Large intestine (tissue), 3 donors: ENCODE results near the gene ZNF254. TPM values are rescaled to one million over a fixed set of nuclear protein-coding genes. Genes with fewer than 3 reads are reported as not detected.

Experiments used
- DNase-seq, 2 donors: peaks; one replicate each; pipeline versions ENCODE4 v3.0.0 to v3.0.0-alpha.2; 2013
- H3K27ac ChIP-seq: one replicate; pipeline ENCODE4 v1.5.1; 2013; ENCODE audit warnings: low read length
- H3K27me3 ChIP-seq: 2 replicates; pipeline ENCODE4 v1.6.1; 2013; ENCODE audit warnings: low read length; ENCODE audit not compliant: control insufficient read depth, insufficient read depth
- H3K36me3 ChIP-seq: 2 replicates; pipeline ENCODE4 v1.6.1; 2013; ENCODE audit warnings: low read length; ENCODE audit not compliant: control insufficient read depth, insufficient read depth
- H3K4me1 ChIP-seq: one replicate; pipeline ENCODE4 v1.6.1; 2013; ENCODE audit warnings: low read length; ENCODE audit not compliant: control insufficient read depth, insufficient read depth
- H3K4me3 ChIP-seq: one replicate; pipeline ENCODE4 v1.5.1; 2013; ENCODE audit warnings: low read length
- H3K9me3 ChIP-seq: one replicate; pipeline ENCODE4 v1.6.1; 2013; ENCODE audit warnings: mild to moderate bottlenecking, low read depth, low read length, moderate library complexity; ENCODE audit not compliant: control insufficient read depth
- WGBS: methylation state at CpG from one replicate; pipeline ENCODE4 v1.1.5; 2013; ENCODE audit warnings: low lambda C conversion rate; ENCODE audit not compliant: insufficient coverage; 5-methylcytosine and 5-hydroxymethylcytosine counted together
- polyA plus RNA-seq: library from polyadenylated mRNA; unstranded; fragments of 120-200 nt; gene quantifications from one replicate; pipeline ENCODE4 v1.2.1, GENCODE V29; 2013

Gene ZNF254
- polyA plus RNA-seq, 1 donor: 19.0 TPM

DNA sequence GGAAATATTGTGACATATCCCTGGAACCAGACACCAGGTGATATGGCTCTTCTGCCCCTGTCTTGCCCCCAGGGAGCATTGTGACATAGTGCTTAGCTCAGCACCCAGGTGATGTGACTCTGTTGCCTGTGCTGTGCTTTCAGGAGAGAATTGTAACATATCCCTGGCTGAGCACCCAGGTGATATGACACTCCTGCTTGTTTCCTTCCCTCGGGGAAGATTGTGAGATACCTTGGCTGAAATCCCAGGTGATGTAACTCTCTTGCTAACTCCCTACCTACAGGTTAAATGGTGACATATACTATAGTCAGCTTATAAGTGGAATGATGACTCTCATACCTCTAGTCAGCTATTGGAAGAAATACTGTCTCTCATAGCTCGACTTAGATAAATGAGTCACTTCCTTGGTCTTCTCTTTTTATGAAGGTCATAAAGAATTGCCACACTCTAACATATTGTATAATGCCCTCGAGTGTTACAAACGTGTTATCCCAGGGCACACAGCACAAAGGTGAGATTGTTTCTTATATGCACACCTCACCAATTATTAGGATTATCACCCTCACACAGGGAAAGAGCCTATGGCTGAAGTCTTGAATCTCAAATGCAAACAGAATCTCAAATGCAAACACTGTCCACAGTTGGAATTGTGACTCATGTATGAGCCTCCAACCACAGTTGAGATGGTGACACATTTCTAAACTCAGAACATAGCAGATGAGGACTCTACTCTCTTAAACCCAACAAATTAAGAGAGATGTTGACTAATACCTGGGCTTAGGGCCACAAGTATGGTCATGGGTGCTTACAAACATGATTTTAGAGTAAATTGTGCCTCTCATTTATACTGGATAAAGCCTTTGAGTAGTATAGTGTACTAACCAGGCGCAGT, 32.7 kb upstream of the ZNF254 start:
- H3K4me1 ChIP-seq: peaks cover 8% of the 10 kb centered on the region
- no peak overlapping the region for H3K4me3 ChIP-seq
- peaks cover 63% of the 10 kb centered on the region for H3K36me3 ChIP-seq
- DNase-seq: peak; percentile 77 to 86
- WGBS: no CpG with 5 or more reads among the region's 5 CpGs
- no peaks in the 10 kb centered on the region for H3K9me3 ChIP-seq
- H3K27me3 ChIP-seq: no peaks in the 10 kb centered on the region
- H3K27ac ChIP-seq: peak overlapping the region; percentile 77

DNA sequence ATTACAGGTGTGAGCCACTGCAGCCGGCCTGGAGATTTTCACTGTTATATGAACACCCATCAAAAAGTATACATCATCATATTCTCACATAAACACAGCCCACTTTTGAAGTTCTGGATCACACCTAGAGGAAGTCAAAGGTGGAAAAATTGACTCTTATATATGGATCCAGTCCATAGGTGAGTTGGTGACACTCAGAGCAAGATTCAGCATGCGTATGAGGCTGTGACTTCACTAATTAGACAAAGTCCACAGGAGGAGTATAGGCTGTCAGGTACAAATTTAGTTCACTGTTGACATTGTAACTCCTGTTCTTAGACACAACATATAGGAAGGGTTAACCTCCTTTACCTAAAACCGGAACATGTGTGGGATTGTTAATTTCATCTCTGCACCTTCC, 31.4 kb upstream of the ZNF254 start:
- 100% methylated on average over 1 of the region's 3 CpGs for WGBS
- Histone ChIP-seq H3K4me3 (no peak overlapping the region), H3K36me3 (peaks cover 63% of the 10 kb centered on the region), H3K27me3 (no peaks in the 10 kb centered on the region), H3K9me3 (no peaks in the 10 kb centered on the region), H3K27ac (no peak overlapping the region), H3K4me1 (peaks cover 8% of the 10 kb centered on the region)
- no peak for DNase-seq

DNA sequence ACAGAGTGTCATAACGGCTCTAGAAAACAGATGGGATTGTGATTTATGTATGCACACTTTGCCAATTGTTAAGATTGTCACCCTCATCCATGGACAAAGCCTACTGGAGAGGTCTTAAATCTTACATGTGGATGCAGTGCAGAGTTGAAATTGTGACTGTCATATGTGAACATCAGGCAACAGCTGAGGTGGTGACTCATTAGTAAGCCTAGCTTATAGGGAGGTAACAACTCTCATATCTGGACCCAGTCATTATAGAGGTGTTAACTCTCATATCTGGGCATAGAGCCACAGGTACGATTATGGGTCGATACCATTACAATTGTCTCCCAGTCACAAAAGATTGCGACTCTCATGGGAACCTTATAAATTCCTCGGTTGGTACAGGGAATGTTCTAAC, 29.8 kb upstream of the ZNF254 start:
- no peak overlapping the region for H3K27ac ChIP-seq
- H3K4me3 ChIP-seq: no peak overlapping the region
- H3K27me3 ChIP-seq: no peaks in the 10 kb centered on the region
- no peaks in the 10 kb centered on the region for H3K9me3 ChIP-seq
- peaks cover 55% of the 10 kb centered on the region for H3K36me3 ChIP-seq
- H3K4me1 ChIP-seq: peaks cover 8% of the 10 kb centered on the region
- no peak for DNase-seq
- no CpG with 5 or more reads among the region's 5 CpGs for WGBS

DNA sequence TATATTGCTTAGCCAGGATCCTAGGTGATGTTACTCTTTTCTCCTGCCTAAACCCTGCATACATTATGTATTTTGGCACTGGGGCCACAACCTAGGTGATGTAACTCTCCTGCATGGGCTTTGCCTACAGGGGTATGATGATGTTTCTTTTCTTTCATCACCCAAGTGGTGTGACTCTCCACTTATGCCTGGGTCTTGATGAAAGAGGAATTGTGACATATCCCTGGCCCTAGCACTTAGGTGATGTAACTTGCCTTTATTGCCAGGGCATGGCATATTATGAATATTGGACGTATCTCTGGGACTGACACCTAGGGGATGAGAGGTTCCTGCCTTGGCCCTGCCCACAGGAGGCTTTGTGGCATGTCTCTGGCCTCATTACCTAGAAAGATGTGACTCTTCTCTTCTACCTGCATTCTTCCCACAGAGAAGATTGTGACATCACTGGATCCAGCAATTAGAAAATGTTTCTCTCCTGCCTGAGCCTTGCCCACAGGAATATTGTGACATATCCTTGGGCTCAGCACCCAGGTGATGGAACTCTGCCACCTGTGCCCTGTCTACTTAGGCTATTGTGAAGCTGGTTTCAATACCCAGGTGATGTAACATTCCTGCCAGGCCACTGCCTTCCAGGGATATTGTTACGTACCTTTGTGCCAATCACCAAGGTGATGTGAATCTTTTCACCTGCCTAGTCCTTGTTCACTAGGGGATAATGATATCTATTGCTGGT, 27.3 kb upstream of the ZNF254 start:
- H3K27me3 ChIP-seq: no peaks in the 10 kb centered on the region
- no peak overlapping the region for H3K27ac ChIP-seq
- H3K4me1 ChIP-seq: no peaks in the 10 kb centered on the region
- H3K9me3 ChIP-seq: no peaks in the 10 kb centered on the region
- no peak for DNase-seq
- no CpG with 5 or more reads among the region's 2 CpGs for WGBS
- no peak overlapping the region for H3K4me3 ChIP-seq
- H3K36me3 ChIP-seq: peaks cover 39% of the 10 kb centered on the region

DNA sequence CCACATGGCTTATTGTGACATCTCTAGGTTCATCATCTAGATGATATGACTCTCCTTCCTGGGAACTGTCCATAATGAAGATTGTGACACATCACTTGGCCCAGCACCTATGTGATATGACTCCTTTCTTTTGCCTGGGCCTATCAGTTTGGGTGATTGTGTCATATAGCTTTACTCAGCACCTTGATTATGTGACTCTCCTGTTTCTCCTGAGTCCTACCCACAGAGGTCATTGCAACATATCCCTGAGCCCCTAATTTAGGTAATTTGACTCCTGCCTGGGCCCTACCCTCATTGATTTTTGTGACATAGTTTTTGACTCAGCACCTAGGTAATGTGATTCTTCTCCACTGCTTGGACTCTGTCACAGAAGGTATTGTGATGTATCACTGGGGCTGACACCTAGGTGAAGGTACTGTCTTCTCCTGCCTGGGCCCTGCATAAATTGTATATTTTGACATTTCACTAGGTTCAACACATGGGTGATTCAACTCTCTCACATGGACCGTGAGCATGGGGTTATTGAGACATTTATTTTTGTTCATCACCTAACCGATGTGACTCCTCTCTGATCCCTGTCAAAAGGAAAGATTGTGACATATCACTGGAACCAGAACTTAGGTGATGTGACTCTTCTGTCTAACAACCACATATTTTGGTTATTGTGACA, 26.2 kb upstream of the ZNF254 start:
- Histone ChIP-seq H3K4me1 (no peaks in the 10 kb centered on the region), H3K36me3 (peaks cover 41% of the 10 kb centered on the region), H3K27ac (no peak overlapping the region), H3K27me3 (no peaks in the 10 kb centered on the region), H3K9me3 (no peaks in the 10 kb centered on the region), H3K4me3 (no peak overlapping the region)
- no peak for DNase-seq
- no CpG with 5 or more reads among the region's 2 CpGs for WGBS

DNA sequence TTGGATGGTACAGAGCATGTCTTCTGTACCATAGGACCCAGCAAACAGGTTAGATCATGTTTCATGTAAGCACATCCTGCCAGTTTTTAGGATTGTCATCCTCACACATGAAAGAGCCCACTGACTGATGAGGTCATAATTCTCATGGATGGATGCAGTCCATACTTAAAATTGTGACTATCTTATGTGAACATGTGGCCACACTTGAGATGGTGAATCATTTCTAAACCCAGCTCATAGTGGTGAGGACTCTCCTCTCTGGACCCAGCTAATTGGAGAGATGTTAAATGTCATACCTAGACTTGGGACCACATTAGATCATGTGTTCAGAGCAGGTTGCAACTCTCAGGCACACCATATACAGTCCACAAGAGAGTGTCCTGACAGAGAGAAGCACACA, 24.8 kb upstream of the ZNF254 start:
- no peak for DNase-seq
- no peaks in the 10 kb centered on the region for H3K9me3 ChIP-seq

DNA sequence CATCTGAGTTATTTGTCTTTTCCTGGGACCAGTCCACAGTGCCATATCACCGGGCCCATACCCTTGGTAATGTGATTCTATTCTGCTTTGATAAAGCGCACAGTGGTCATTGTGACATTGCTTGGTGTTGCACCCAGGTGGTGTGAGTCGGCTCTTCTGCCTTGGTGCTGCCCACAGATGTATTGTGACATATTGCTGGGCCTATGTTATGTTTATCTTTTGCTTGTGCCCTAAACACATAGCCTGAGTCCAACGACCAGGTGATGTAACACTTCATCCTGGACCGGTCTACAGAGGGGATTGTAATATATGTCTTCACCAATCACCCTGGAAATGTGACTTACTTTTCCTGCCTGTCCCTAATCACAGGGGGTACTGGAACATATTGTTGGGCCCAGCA, 23.7 kb upstream of the ZNF254 start:
- DNase-seq: peak; percentile 14 to 60
- Histone ChIP-seq H3K4me1 (no peaks in the 10 kb centered on the region), H3K36me3 (peaks cover 39% of the 10 kb centered on the region), H3K27me3 (no peaks in the 10 kb centered on the region), H3K4me3 (no peak overlapping the region), H3K27ac (no peak overlapping the region), H3K9me3 (no peaks in the 10 kb centered on the region)
- WGBS: no CpG with 5 or more reads among the region's 5 CpGs

More for the DNA sequence above, 24.8 kb upstream of the ZNF254 start:
- H3K27me3 ChIP-seq: no peaks in the 10 kb centered on the region
- no peaks in the 10 kb centered on the region for H3K4me1 ChIP-seq
- no peak overlapping the region for H3K27ac ChIP-seq
- peaks cover 35% of the 10 kb centered on the region for H3K36me3 ChIP-seq
- no peak overlapping the region for H3K4me3 ChIP-seq

DNA sequence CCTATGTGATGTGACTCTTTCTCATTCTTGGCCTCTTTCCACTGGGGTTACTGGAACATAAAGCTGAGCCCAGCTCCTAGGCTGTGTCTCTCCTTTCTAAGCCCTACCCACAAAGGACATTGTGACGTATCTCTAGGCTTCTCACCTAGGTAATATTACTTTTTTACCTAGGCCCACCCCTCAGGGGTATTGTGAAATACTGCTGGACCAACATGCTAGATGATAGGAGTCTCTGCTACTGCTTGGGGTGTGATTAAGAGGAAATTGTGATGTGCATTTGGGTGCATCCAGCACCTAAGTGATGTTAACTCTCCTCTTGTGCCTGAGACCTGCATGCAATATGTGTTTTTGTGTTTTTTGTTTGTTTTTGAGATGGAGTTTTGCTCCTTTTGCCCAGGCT, 22.8 kb upstream of the ZNF254 start:
- no peaks in the 10 kb centered on the region for H3K4me1 ChIP-seq
- no CpG with 5 or more reads among the region's 1 CpG for WGBS
- no peaks in the 10 kb centered on the region for H3K27me3 ChIP-seq
- no peaks in the 10 kb centered on the region for H3K9me3 ChIP-seq
- H3K27ac ChIP-seq: no peak overlapping the region
- H3K36me3 ChIP-seq: peaks cover 36% of the 10 kb centered on the region
- no peak for DNase-seq
- H3K4me3 ChIP-seq: no peak overlapping the region

DNA sequence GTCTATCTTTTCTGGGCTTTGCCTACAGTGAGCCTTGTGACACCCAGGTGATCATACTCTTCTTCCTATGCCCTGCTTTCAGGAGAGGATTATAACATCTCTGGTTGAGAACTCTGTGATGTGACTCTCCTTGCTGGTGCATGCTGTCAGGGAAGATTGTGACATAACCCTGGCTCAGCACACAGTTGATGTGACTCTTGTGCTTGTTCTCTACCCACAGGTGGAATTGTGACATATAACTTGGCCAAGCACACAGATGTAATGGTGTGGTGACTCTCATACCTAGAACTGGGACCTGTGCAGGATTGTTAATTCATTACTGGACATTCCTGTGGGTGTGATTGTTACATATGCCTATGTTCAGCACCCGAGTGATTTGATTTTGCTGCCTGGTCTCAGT, 21.7 kb upstream of the ZNF254 start:
- no peak overlapping the region for H3K27ac ChIP-seq
- whole genome bisulfite sequencing: no CpG with 5 or more reads among the region's 1 CpG
- no peaks in the 10 kb centered on the region for H3K4me1 ChIP-seq
- peaks cover 26% of the 10 kb centered on the region for H3K36me3 ChIP-seq
- H3K4me3 ChIP-seq: no peak overlapping the region
- DNase-seq: no peak
- no peaks in the 10 kb centered on the region for H3K9me3 ChIP-seq
- H3K27me3 ChIP-seq: no peaks in the 10 kb centered on the region

DNA sequence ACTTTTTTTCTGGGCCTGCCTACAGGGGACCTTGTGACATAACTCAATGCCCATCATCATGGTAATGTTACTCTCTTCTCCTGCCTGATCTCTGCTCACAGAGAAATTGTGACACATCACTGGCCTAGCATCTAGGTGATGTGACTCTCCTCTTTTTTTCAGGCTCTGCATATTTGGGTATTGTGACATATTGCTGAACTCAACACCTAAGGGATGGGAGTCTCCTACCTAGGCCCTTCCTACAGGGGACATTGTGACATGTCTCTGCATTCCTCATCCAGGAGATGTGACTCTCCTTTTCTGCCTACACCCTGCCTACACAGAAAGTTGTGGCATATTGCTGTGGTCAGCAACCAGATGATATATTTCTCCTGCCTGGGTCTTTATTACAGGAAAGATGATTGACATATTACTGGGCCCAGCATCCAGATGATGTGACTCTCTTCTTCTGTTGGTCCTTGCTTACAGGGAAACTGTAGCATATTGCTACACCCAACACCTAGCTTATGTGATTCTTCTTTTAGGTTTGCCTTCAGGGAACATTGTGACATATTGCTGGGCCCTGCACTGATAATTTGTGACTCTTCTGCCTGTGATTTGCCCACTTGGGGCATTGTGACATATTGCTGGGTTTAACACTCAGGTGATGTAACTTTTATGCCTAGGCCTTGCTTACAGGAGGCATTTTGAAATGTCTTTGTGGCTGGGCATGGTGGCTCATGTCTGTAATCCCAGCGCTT, 21.0 kb upstream of the ZNF254 start:
- H3K9me3 ChIP-seq: no peaks in the 10 kb centered on the region
- H3K4me1 ChIP-seq: no peaks in the 10 kb centered on the region
- DNase-seq: no peak
- no peak overlapping the region for H3K4me3 ChIP-seq
- peaks cover 24% of the 10 kb centered on the region for H3K36me3 ChIP-seq
- no CpG with 5 or more reads among the region's 1 CpG for WGBS
- no peaks in the 10 kb centered on the region for H3K27me3 ChIP-seq
- H3K27ac ChIP-seq: no peak overlapping the region
